Cerebellar cortex (tissue), 1 donor: Measurements from ENCODE around the gene NR2F2.

ENCODE experiments used
- DNase-seq: peaks from one replicate; pipeline ENCODE4 v3.0.0-alpha.2; 2015; ENCODE audit warnings: low spot score

The NR2F2 gene

GRCh38 chr15:96343113-96344059 lies 12.9 kb downstream of the NR2F2 start:
- no peak for DNase-seq

GRCh38 chr15:96344060-96344705 lies 13.7 kb downstream of the NR2F2 start:
- DNase-seq, result no peak

GRCh38 chr15:96344706-96345559 lies 14.4 kb downstream of the NR2F2 start:
- DNase-seq, result no peak

- peak; percentile 88 for DNase-seq
Observed at GRCh38 chr15:96345560-96346399, 15.3 kb downstream of the NR2F2 start.

GRCh38 chr15:96346409-96346970 lies 16.0 kb downstream of the NR2F2 start:
- DNase-seq, result no peak

GRCh38 chr15:96347181-96348111 lies 16.9 kb downstream of the NR2F2 start:
- no peak for DNase-seq

GRCh38 chr15:96348112-96349027 lies 17.9 kb downstream of the NR2F2 start:
- no peak for DNase-seq

GRCh38 chr15:96349034-96349856 lies 18.7 kb downstream of the NR2F2 start:
- no peak for DNase-seq

GRCh38 chr15:96349857-96350720 lies 19.6 kb downstream of the NR2F2 start:
- no peak for DNase-seq

GRCh38 chr15:96350934-96351724 lies 20.6 kb downstream of the NR2F2 start:
- no peak for DNase-seq

- DNase-seq, result no peak
Observed at GRCh38 chr15:96351761-96352603, 21.5 kb downstream of the NR2F2 start.

- no peak for DNase-seq
Observed at GRCh38 chr15:96352604-96353405, 22.3 kb downstream of the NR2F2 start.

- DNase-seq, result no peak
Observed at GRCh38 chr15:96353416-96353929, 23.0 kb downstream of the NR2F2 start.
